Activated CD8-positive, alpha-beta T cell treated with anti-CD3 and anti-CD28 coated beads for 36 hours (primary cell): ENCODE measurements around the gene PNLIPRP3. TPM values are rescaled to one million over a fixed set of nuclear protein-coding genes. Genes with fewer than 3 reads are reported as not detected.

Source experiments
- ATAC-seq: fragments of 200-7000 bp; cut with Tn5 transposase; one replicate; pipeline ENCODE4 v1.10.0; 2021; ENCODE audit warnings: mild to moderate bottlenecking, moderate library complexity
- CTCF ChIA-PET: fragments of 350-600 bp; sonication (Branson Sonifier 250); formaldehyde crosslinking; loops from one replicate; lab custom pipeline; 2021; ENCODE audit warnings: antibody characterized with exemption; lab: Charles Lee
- POLR2A ChIA-PET: fragments of 350-600 bp; sonication (Branson Sonifier 250); formaldehyde crosslinking; loops from one replicate; lab custom pipeline; 2021; ENCODE audit warnings: antibody characterized with exemption; lab: Charles Lee
- DNase-seq: peaks from one replicate; pipeline ENCODE4 v3.0.0-alpha.2; 2020
- H3K27ac Mint-ChIP-seq: one replicate; pipeline ENCODE4 v1.8.0; 2021; ENCODE audit warnings: mild to moderate bottlenecking, mixed read lengths
- H3K27me3 Mint-ChIP-seq: one replicate; pipeline ENCODE4 v1.8.0; 2021; ENCODE audit warnings: mixed read lengths
- H3K36me3 Mint-ChIP-seq: one replicate; pipeline ENCODE4 v1.8.0; 2021; ENCODE audit warnings: low read depth, mixed read lengths
- H3K4me1 Mint-ChIP-seq: one replicate; pipeline ENCODE4 v1.8.0; 2021; ENCODE audit warnings: low read depth, mixed read lengths
- H3K4me3 Mint-ChIP-seq: one replicate; pipeline ENCODE4 v1.8.0; 2021; ENCODE audit warnings: mild to moderate bottlenecking, moderate library complexity, mixed read lengths
- H3K9me3 Mint-ChIP-seq: one replicate; pipeline ENCODE4 v1.8.0; 2021; ENCODE audit warnings: mixed read lengths
- intact Hi-C: fragments of 100-400 bp; cut with micrococcal nuclease; formaldehyde crosslinking; loops from one replicate; pipeline ENCODE4 v1.10.0; 2022
- total RNA-seq, 2 experiments: library from RNA; stranded (reverse); gene quantifications; one replicate each; pipeline ENCODE4 v1.2.3, GENCODE V29; 2021
- TF ChIP-seq, protein P1 (sequence below): fragments of 200-600 bp; IDR thresholded peaks from one replicate; pipeline ENCODE4 v1.8.0; 2022; ENCODE audit warnings: antibody characterized with exemption, mild to moderate bottlenecking

Gene PNLIPRP3
- total RNA-seq, 2 experiments from 2014 or later = not detected

DNA sequence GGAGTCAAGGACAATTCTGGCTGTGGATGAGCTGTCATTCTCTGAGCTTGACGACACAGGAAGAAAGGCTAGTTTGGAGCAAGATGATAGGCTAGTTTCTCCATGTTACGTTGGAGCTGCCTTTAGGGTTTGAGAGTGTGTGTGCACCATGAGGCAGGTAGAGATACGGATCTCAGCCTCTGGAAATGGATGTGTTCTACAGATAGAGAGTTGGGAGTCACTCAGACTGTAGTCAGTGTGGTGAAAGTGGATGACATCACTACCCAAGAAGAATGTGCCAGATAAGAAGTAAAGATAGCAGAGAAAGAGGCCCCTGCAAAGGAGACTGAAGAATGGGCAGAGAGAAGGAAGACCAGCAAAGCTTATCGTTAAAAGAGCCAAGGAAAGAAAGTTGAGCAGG is 42.4 kb downstream of the PNLIPRP3 start:
- Mint-ChIP-seq H3K9me3 (peaks cover 3% of the 10 kb centered on the region), H3K27me3 (peaks cover 5% of the 10 kb centered on the region), H3K27ac (no peak overlapping the region), H3K4me3 (no peak overlapping the region), H3K4me1 (no peaks in the 10 kb centered on the region), H3K36me3 (no peaks in the 10 kb centered on the region)
- ATAC-seq (no peak), DNase-seq (no peak)
- ChIA-PET POLR2A (no interaction called here), CTCF (no interaction called here)
- TF ChIP-seq, protein P1, sequence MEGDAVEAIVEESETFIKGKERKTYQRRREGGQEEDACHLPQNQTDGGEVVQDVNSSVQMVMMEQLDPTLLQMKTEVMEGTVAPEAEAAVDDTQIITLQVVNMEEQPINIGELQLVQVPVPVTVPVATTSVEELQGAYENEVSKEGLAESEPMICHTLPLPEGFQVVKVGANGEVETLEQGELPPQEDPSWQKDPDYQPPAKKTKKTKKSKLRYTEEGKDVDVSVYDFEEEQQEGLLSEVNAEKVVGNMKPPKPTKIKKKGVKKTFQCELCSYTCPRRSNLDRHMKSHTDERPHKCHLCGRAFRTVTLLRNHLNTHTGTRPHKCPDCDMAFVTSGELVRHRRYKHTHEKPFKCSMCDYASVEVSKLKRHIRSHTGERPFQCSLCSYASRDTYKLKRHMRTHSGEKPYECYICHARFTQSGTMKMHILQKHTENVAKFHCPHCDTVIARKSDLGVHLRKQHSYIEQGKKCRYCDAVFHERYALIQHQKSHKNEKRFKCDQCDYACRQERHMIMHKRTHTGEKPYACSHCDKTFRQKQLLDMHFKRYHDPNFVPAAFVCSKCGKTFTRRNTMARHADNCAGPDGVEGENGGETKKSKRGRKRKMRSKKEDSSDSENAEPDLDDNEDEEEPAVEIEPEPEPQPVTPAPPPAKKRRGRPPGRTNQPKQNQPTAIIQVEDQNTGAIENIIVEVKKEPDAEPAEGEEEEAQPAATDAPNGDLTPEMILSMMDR = no peak
- intact Hi-C loops = no loop called here

DNA sequence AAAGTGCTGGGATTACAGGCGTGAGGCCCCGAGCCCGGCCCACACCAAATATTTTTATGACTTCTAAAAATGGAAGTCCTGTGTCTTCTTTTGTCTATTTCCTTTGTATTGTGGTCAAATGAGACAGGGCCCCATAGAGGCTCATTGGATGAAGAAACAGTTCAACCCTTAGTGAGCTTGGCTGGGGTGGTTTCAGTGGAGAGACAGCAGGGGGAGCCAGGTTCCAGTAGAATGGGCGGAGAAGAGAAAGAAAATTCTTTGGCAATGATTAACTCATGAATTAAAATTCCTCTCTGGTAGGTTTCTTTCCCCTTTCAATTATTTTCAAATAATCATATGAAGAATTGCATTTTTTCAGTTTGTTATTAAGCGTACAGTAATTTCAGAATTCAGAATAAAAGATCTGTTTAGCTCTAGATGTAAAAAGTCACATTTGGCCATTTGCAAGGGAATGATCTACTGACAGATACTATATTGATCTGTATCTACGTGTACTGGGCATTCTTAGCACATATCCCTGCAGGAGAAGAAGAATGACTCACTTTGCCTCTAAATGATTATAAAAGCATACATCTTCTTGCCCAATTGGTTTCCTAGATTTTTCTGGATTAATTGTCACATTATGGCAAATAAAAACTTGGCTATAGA is 43.2 kb downstream of the PNLIPRP3 start:
- TF ChIP-seq, protein P1 = no peak
- DNase-seq (no peak), ATAC-seq (no peak)
- H3K9me3 Mint-ChIP-seq = peaks cover 3% of the 10 kb centered on the region
- peaks cover 5% of the 10 kb centered on the region for H3K27me3 Mint-ChIP-seq
- ChIA-PET CTCF (no interaction called here), POLR2A (no interaction called here)
- no peak overlapping the region for H3K4me3 Mint-ChIP-seq
- H3K36me3 Mint-ChIP-seq = no peaks in the 10 kb centered on the region
- H3K4me1 Mint-ChIP-seq = no peaks in the 10 kb centered on the region
- no peak overlapping the region for H3K27ac Mint-ChIP-seq
- intact Hi-C loops = no loop called here

DNA sequence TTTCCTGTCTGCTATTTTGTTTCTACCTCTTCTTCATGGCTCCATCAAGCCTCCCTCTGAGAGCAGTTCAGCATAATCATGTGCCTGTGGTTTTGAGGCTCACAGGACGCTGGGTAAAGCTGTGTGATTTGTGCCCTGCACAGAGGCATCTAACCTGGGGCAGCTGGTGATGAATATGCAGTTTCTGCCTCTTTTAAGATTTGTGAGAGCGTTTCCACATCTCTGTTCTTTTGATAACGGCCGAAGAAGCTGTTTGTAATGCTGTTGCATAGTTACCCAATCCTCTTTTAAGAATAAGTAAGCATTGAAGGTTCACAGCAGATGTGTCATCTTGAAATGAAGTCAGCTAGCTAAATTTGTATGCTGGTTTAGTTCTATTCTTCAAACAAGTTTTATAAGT is 45.2 kb downstream of the PNLIPRP3 start:
- DNase-seq = no peak
- TF ChIP-seq, protein P1 = no peak
- Mint-ChIP-seq H3K4me1 (no peaks in the 10 kb centered on the region), H3K4me3 (no peak overlapping the region), H3K9me3 (peaks cover 3% of the 10 kb centered on the region), H3K27me3 (peaks cover 5% of the 10 kb centered on the region), H3K36me3 (no peaks in the 10 kb centered on the region), H3K27ac (no peak overlapping the region)
- intact Hi-C loops = no loop called here
- POLR2A ChIA-PET = no interaction called here
- CTCF ChIA-PET = no interaction called here
- no peak for ATAC-seq

DNA sequence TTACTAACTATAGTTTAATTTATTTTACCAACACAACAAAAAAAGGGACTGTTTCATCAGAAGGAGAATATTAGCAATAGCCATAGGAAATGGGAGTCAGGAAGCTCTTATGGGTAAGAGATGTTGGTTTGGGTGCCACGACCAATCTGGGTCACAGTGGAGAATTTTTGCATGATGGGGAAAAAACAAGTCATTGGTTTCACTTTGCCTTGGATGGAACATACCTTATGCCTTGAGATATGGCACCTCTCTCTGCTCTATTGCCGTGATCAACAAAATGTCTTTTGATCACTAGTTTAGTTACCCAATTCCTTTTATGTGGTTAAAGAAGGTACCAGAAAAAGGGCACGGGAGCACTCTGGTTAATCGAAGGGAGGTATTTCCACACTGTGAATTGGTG is 48.2 kb downstream of the PNLIPRP3 start:
- no peak for DNase-seq
- intact Hi-C loops = no loop called here
- no peak overlapping the region for H3K27ac Mint-ChIP-seq
- H3K9me3 Mint-ChIP-seq = peaks cover 3% of the 10 kb centered on the region
- POLR2A ChIA-PET = no interaction called here
- H3K4me3 Mint-ChIP-seq = no peak overlapping the region
- H3K4me1 Mint-ChIP-seq = no peaks in the 10 kb centered on the region
- ATAC-seq = no peak
- no peaks in the 10 kb centered on the region for H3K36me3 Mint-ChIP-seq
- TF ChIP-seq, protein P1 = no peak
- CTCF ChIA-PET = interaction anchor here (1.2 to 2.3 kb wide), 2 partner anchors 14 to 31 kb away, joined by 3 to 6 read pairs; no protein-coding TSS in a partner anchor
- peaks cover 5% of the 10 kb centered on the region for H3K27me3 Mint-ChIP-seq

DNA sequence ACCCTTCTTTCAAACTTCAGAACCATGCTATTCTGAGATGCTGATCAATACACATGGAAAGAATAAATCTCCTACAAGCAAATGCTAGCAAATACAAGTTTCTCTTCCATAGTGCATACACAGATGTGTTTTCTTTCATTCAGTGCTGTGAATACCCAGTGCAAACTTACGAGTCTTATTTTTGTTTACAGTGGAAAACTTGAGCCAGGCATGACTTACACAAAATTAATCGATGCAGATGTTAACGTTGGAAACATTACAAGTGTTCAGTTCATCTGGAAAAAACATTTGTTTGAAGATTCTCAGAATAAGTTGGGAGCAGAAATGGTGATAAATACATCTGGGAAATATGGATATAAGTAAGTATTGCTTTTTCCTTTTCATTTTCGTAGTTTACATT is 48.8 kb downstream of the PNLIPRP3 start:
- H3K27ac Mint-ChIP-seq = no peak overlapping the region

More for the DNA sequence above, 48.8 kb downstream of the PNLIPRP3 start:
- TF ChIP-seq, protein P1 = no peak
- Mint-ChIP-seq H3K27me3 (peaks cover 5% of the 10 kb centered on the region), H3K4me3 (no peak overlapping the region), H3K4me1 (no peaks in the 10 kb centered on the region), H3K9me3 (peaks cover 3% of the 10 kb centered on the region), H3K36me3 (no peaks in the 10 kb centered on the region)
- CTCF ChIA-PET = interaction anchor here (1.2 kb wide), 1 partner anchor 31 kb away, joined by 3 read pairs; no protein-coding TSS in a partner anchor
- DNase-seq (no peak), ATAC-seq (no peak)
- POLR2A ChIA-PET = no interaction called here
- intact Hi-C loops = no loop called here
